ENCODE measurements around the gene NPAS3.
A peak's percentile ranks its signal among the peaks of the same experiment; 100 is the strongest.

- TF ChIP-seq, protein P1, sequence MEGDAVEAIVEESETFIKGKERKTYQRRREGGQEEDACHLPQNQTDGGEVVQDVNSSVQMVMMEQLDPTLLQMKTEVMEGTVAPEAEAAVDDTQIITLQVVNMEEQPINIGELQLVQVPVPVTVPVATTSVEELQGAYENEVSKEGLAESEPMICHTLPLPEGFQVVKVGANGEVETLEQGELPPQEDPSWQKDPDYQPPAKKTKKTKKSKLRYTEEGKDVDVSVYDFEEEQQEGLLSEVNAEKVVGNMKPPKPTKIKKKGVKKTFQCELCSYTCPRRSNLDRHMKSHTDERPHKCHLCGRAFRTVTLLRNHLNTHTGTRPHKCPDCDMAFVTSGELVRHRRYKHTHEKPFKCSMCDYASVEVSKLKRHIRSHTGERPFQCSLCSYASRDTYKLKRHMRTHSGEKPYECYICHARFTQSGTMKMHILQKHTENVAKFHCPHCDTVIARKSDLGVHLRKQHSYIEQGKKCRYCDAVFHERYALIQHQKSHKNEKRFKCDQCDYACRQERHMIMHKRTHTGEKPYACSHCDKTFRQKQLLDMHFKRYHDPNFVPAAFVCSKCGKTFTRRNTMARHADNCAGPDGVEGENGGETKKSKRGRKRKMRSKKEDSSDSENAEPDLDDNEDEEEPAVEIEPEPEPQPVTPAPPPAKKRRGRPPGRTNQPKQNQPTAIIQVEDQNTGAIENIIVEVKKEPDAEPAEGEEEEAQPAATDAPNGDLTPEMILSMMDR (IDR thresholded peaks at IDR 0.05): no peak
- peak in 1 of 2 donors; percentile 19 for TF ChIP-seq POLR2A (IDR thresholded peaks at IDR 0.05)
Observed at GRCh38 chr14:32938719-32939253, at the start of gene NPAS3.
